HepG2 (cell line): ENCODE measurements around the gene TSPAN31. TPM values are rescaled to one million over a fixed set of nuclear protein-coding genes. Genes with fewer than 3 reads are reported as not detected.

Experiments used
- ATAC-seq: fragments of 200-7000 bp; cut with Tn5 transposase; 3 replicates; pipeline ENCODE4 v1.9.1; 2020; ENCODE audit warnings: mild to moderate bottlenecking, moderate library complexity
- BruUV-seq: library from RNA; stranded (reverse); fragments of 400-500 nt; replicated peaks from 2 replicates; lab custom pipeline; 2021; lab: Mats Ljungman, UMichigan
- CTCF ChIA-PET: fragments of 300-600 bp; formaldehyde crosslinking; extraction: SDS; loops from one replicate; lab custom pipeline; 2021; ENCODE audit warnings: low total read pairs, inconsistent platforms, low intra/inter-chr PET ratio; lab: Yijun Ruan, JAX
- POLR2A ChIA-PET: fragments of 350-600 bp; sonication (Branson Sonifier 250); formaldehyde crosslinking; loops from one replicate; lab custom pipeline; 2020; ENCODE audit warnings: antibody characterized with exemption, inconsistent platforms; lab: Yijun Ruan, JAX
- DNase-seq: peaks from one replicate; pipeline ENCODE4 v3.0.0-alpha.2; 2015; ENCODE audit warnings: low spot score
- FAIRE-seq: peaks from 3 replicates; lab custom pipeline; 2011; peaks lifted over from hg19 to GRCh38; lab: Jason Lieb, UNC
- H2AFZ ChIP-seq: one replicate; pipeline ENCODE4 v1.6.1; 2011; ENCODE audit warnings: low read length, inconsistent platforms
- H3K27ac ChIP-seq: fragments of 300-600 bp; 3 replicates; pipeline ENCODE4 v1.8.0; 2011; ENCODE audit warnings: mixed run types, mild to moderate bottlenecking, mixed read lengths, low read length, inconsistent platforms; ENCODE audit not compliant: insufficient read depth; ENCODE audit errors: extremely low read length
- H3K27me3 ChIP-seq, 2 experiments: fragments of 200-600 bp in 1 of 2; 2 replicates in 1 of 2; 3 replicates in 1 of 2; pipeline versions ENCODE4 v1.6.0 to v1.8.0; 2011; ENCODE audit warnings: low read length in 2 of 2, mild to moderate bottlenecking in 2 of 2, moderate library complexity in 2 of 2, inconsistent platforms in 1 of 2; ENCODE audit not compliant: insufficient read depth in 2 of 2, control insufficient read depth in 1 of 2
- H3K36me3 ChIP-seq, 2 experiments: fragments of 200-600 bp in 1 of 2; replicated peaks in 1 of 2; 2 replicates in 1 of 2; 3 replicates in 1 of 2; pipeline versions ENCODE4 v1.5.1 to v1.8.0; 2011; ENCODE audit warnings: low read length in 2 of 2, inconsistent platforms in 1 of 2; ENCODE audit not compliant: insufficient read depth in 2 of 2, control insufficient read depth in 1 of 2
- H3K4me1 ChIP-seq: 2 replicates; pipeline ENCODE4 v1.5.1; 2012; ENCODE audit warnings: low read length, inconsistent platforms; ENCODE audit not compliant: insufficient read depth
- H3K4me2 ChIP-seq: 2 replicates; pipeline ENCODE4 v1.6.0; 2011; ENCODE audit warnings: low read depth, low read length, inconsistent platforms
- H3K4me3 ChIP-seq, 3 experiments: fragments of 200-600 bp in 1 of 3; sonication (generic), shearing (Covaris generic) in 1 of 3; replicated peaks in 1 of 3; 2 replicates each; pipeline ENCODE4 v1.5.1; 2011 to 2016; ENCODE audit warnings: low read length in 3 of 3, inconsistent platforms in 2 of 3, low read depth in 2 of 3, mild to moderate bottlenecking in 2 of 3, control low read depth in 1 of 3, mixed read lengths in 1 of 3; ENCODE audit not compliant: insufficient read depth in 1 of 3
- H3K79me2 ChIP-seq: one replicate; pipeline ENCODE4 v1.6.1; 2011; ENCODE audit warnings: low read length, inconsistent platforms; ENCODE audit not compliant: insufficient read depth
- H3K9ac ChIP-seq: 2 replicates; pipeline ENCODE4 v1.6.0; 2011; ENCODE audit warnings: mild to moderate bottlenecking, low read depth, low read length, inconsistent platforms; ENCODE audit not compliant: insufficient read depth
- H3K9me3 ChIP-seq: 2 replicates; pipeline ENCODE4 v1.5.1; 2012; ENCODE audit warnings: mild to moderate bottlenecking, low read length
- H4K20me1 ChIP-seq: 2 replicates; pipeline ENCODE4 v1.6.0; 2011; ENCODE audit warnings: inconsistent platforms, mild to moderate bottlenecking, low read length, moderate library complexity; ENCODE audit not compliant: insufficient read depth
- FOXJ3 ChIP-seq: sonication (generic); formaldehyde crosslinking; IDR thresholded peaks from 2 replicates; pipeline ENCODE4 v1.4.0; 2020; ENCODE audit warnings: missing genetic modification reagents, mild to moderate bottlenecking, borderline replicate concordance
- KDM5B ChIP-seq: sonication (generic); formaldehyde crosslinking; IDR thresholded peaks from 2 replicates; pipeline ENCODE4 v1.4.0; 2020; ENCODE audit warnings: missing genetic modification reagents, mild to moderate bottlenecking, borderline replicate concordance
- KMT2A ChIP-seq: sonication (generic); formaldehyde crosslinking; IDR thresholded peaks from 2 replicates; pipeline ENCODE4 v1.4.0; 2020; ENCODE audit warnings: missing genetic modification reagents
- SNAI1 ChIP-seq: sonication (generic); formaldehyde crosslinking; IDR thresholded peaks from 2 replicates; pipeline ENCODE4 v1.5.0; 2020; ENCODE audit warnings: mild to moderate bottlenecking, missing genetic modification reagents, borderline replicate concordance
- TARDBP ChIP-seq: sonication (generic); formaldehyde crosslinking; IDR thresholded peaks from 2 replicates; pipeline ENCODE4 v1.8.0; 2022; ENCODE audit warnings: mild to moderate bottlenecking, missing genetic modification reagents
- TCF12 ChIP-seq, 2 experiments: fragments of 450-650 bp in 1 of 2; sonication (generic) in 1 of 2; formaldehyde crosslinking in 1 of 2; IDR thresholded peaks; 2 replicates each; pipeline versions ENCODE4 v1.6.1 to v1.8.0; 2017 to 2022; ENCODE audit warnings: antibody characterized with exemption in 1 of 2, mild to moderate bottlenecking in 1 of 2, missing genetic modification reagents in 1 of 2, moderate library complexity in 1 of 2
- ZNF20 ChIP-seq: sonication (generic); formaldehyde crosslinking; IDR thresholded peaks from 2 replicates; pipeline ENCODE4 v1.4.0; 2020; ENCODE audit warnings: mild to moderate bottlenecking, moderate library complexity, missing genetic modification reagents
- ZNF24 ChIP-seq: fragments of 450-650 bp; IDR thresholded peaks from 2 replicates; pipeline ENCODE4 v1.6.1; 2017; ENCODE audit warnings: antibody characterized with exemption, mild to moderate bottlenecking
- ZNF350 ChIP-seq: sonication (generic); formaldehyde crosslinking; IDR thresholded peaks from 2 replicates; pipeline ENCODE4 v1.4.0; 2020; ENCODE audit warnings: mild to moderate bottlenecking, low read depth, missing genetic modification reagents, borderline replicate concordance
- ZNF441 ChIP-seq: sonication (generic); formaldehyde crosslinking; IDR thresholded peaks from 2 replicates; pipeline ENCODE4 v1.7.0; 2021; ENCODE audit warnings: missing genetic modification reagents, borderline replicate concordance
- ZNF563 ChIP-seq: sonication (generic); formaldehyde crosslinking; IDR thresholded peaks from 2 replicates; pipeline ENCODE4 v1.8.0; 2022; ENCODE audit warnings: mild to moderate bottlenecking, moderate library complexity, missing genetic modification reagents
- ZNF567 ChIP-seq: sonication (generic); formaldehyde crosslinking; IDR thresholded peaks from 2 replicates; pipeline ENCODE4 v1.8.1; 2023; ENCODE audit warnings: mild to moderate bottlenecking, missing genetic modification reagents, borderline replicate concordance
- ZNF614 ChIP-seq: IDR thresholded peaks from 2 replicates; pipeline ENCODE4 v1.6.1; 2018; ENCODE audit warnings: missing biosample characterization, missing genetic modification reagents, inconsistent platforms, borderline replicate concordance
- ZNF704 ChIP-seq: sonication (generic); formaldehyde crosslinking; IDR thresholded peaks from 2 replicates; pipeline ENCODE4 v1.8.1; 2023; ENCODE audit warnings: mild to moderate bottlenecking, inconsistent platforms, moderate library complexity, missing genetic modification reagents, borderline replicate concordance
- WGBS: methylation state at CpG from one replicate; pipeline ENCODE4 v1.1.6; 2017; ENCODE audit warnings: low lambda C conversion rate; 5-methylcytosine and 5-hydroxymethylcytosine counted together
- in situ Hi-C: cut with HindIII; loops from 2 replicates; pipeline ENCODE4 v1.10.0; 2017; ENCODE audit warnings: low pct_unique_long_range_greater_than_20kb; ENCODE audit not compliant: extremely low pct_ligation_motif_present
- intact Hi-C: fragments of 100-400 bp; cut with micrococcal nuclease; formaldehyde crosslinking; loops from one replicate; pipeline ENCODE4 v1.10.0; 2022; ENCODE audit not compliant: unreplicated experiment
- polyA plus RNA-seq, 8 experiments: library from polyadenylated mRNA; depleted of rRNA in 3 of 8; stranded (reverse) in 7 of 8; unstranded in 1 of 8; fragments of >200 nt; fragmentation: Illumina TruSeq in 4 of 8; extraction: Trizol in 4 of 8; gene quantifications; 2 replicates each; pipeline versions ENCODE4 v1.2.1 to v1.2.3, GENCODE V29; 2011 to 2016; ENCODE audit warnings: low read depth in 4 of 8, missing spikeins in 1 of 8, mixed read lengths in 1 of 8; ENCODE audit not compliant: insufficient read depth in 1 of 8
- total RNA-seq, 5 experiments: library from RNA; depleted of rRNA; stranded (reverse); fragments of >200 nt; fragmentation: Illumina TruSeq; extraction: Trizol; gene quantifications; 2 replicates each; pipeline ENCODE4 v1.2.3, GENCODE V29; 2016; ENCODE audit warnings: low read depth in 1 of 5
- TF ChIP-seq, protein P1 (sequence below): sonication (generic); formaldehyde crosslinking; IDR thresholded peaks from 2 replicates; pipeline ENCODE4 v1.4.0; 2020; ENCODE audit warnings: missing genetic modification reagents, mild to moderate bottlenecking, borderline replicate concordance
- TF ChIP-seq, protein P2 (sequence below): sonication (generic); formaldehyde crosslinking; IDR thresholded peaks from 2 replicates; pipeline ENCODE4 v1.4.0; 2020; ENCODE audit warnings: missing genetic modification reagents

TSPAN31 gene
- total and polyA plus RNA-seq, 2 of the 13 experiments (the other 11 are each of a cell fraction or from before 2014, with no cell fraction given): 10.4 to 24.6 TPM

- ATAC-seq (peak; percentile 63), DNase-seq (peak; percentile 35), FAIRE-seq (no peak)
- Histone ChIP-seq H3K4me1 (peaks cover 23% of the 10 kb centered on the region), H3K9me3 (no peaks in the 10 kb centered on the region), H2AFZ (peak within 1 kb of the TSS; percentile 62), H3K27ac (peak within 1 kb of the TSS; percentile 97), H3K79me2 (peaks cover 17% of the 10 kb centered on the region), H3K36me3 (peaks cover 18% of the 10 kb centered on the region in 2 experiments), H3K4me2 (peak within 1 kb of the TSS; percentile 96), H3K9ac (peak within 1 kb of the TSS; percentile 94), H3K27me3 (no peaks in the 10 kb centered on the region; a peak in 1 of 5 replicates), H3K4me3 (peak within 1 kb of the TSS; percentile 77 to 89 (median 78)), H4K20me1 (no peaks in the 10 kb centered on the region)
- in situ Hi-C loops (no loop called here), intact Hi-C loops (loop anchor here (1.0 to 5.0 kb wide), 2 partner anchors 10 to 70 kb away; partner anchors contain the start of gene TSFM)
- POLR2A ChIA-PET: interaction anchor here (0.6 to 1.8 kb wide), 24 partner anchors 9 to 1082 kb away, joined by 3 to 15 read pairs (median 4); partner anchors contain the start of genes ARHGEF25, ATP23, CDK4 and CTDSP2
- WGBS: 10% methylated on average over 31 of the region's 67 CpGs
- BruUV-seq: TSS peak; percentile 66
- CTCF ChIA-PET: no interaction called here
- 0 out of 2 replicates have a peak, but pooled peaks have one; percentile 25 for TF ChIP-seq ZNF20 (CRISPR knock-in tag)
- TF ChIP-seq, protein P1, sequence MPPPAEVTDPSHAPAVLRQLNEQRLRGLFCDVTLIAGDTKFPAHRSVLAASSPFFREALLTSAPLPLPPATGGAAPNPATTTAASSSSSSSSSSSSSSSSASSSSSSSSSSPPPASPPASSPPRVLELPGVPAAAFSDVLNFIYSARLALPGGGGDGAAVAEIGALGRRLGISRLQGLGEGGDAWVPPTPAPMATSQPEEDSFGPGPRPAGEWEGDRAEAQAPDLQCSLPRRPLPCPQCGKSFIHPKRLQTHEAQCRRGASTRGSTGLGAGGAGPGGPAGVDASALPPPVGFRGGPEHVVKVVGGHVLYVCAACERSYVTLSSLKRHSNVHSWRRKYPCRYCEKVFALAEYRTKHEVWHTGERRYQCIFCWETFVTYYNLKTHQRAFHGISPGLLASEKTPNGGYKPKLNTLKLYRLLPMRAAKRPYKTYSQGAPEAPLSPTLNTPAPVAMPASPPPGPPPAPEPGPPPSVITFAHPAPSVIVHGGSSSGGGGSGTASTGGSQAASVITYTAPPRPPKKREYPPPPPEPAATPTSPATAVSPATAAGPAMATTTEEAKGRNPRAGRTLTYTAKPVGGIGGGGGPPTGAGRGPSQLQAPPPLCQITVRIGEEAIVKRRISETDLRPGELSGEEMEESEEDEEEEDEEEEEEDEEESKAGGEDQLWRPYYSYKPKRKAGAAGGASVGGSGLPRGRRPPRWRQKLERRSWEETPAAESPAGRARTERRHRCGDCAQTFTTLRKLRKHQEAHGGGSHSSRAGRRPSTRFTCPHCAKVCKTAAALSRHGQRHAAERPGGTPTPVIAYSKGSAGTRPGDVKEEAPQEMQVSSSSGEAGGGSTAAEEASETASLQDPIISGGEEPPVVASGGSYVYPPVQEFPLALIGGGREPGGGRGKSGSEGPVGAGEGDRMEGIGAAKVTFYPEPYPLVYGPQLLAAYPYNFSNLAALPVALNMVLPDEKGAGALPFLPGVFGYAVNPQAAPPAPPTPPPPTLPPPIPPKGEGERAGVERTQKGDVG (CRISPR knock-in tag): 0 out of 2 replicates have a peak, but pooled peaks have one; percentile 10
- 0 out of 2 replicates have a peak, but pooled peaks have one; percentile 11 for TF ChIP-seq ZNF704 (CRISPR knock-in tag)
- TF ChIP-seq TARDBP (CRISPR knock-in tag): no peak
- no peak for TF ChIP-seq FOXJ3
- TF ChIP-seq KMT2A (CRISPR knock-in tag): 0 out of 2 replicates have a peak, but pooled peaks have one; percentile 6
- peak; percentile 61; the same call in 1 of the 2 replicates for TF ChIP-seq SNAI1 (CRISPR knock-in tag)
- no peak for TF ChIP-seq ZNF350 (CRISPR knock-in tag)
- TF ChIP-seq TCF12 (IDR thresholded peaks at IDR 0.05): no peak
- 0 out of 2 replicates have a peak, but pooled peaks have one; percentile 24 for TF ChIP-seq TCF12 (CRISPR knock-in tag; IDR thresholded peaks at IDR 0.05)
- TF ChIP-seq ZNF563 (CRISPR knock-in tag): no peak
- TF ChIP-seq ZNF567: no peak
- 0 out of 2 replicates have a peak, but pooled peaks have one; percentile 5 for TF ChIP-seq ZNF614 (CRISPR knock-in tag)
- TF ChIP-seq ZNF24: no peak
- TF ChIP-seq, protein P2, sequence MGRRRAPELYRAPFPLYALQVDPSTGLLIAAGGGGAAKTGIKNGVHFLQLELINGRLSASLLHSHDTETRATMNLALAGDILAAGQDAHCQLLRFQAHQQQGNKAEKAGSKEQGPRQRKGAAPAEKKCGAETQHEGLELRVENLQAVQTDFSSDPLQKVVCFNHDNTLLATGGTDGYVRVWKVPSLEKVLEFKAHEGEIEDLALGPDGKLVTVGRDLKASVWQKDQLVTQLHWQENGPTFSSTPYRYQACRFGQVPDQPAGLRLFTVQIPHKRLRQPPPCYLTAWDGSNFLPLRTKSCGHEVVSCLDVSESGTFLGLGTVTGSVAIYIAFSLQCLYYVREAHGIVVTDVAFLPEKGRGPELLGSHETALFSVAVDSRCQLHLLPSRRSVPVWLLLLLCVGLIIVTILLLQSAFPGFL: no peak
- TF ChIP-seq KDM5B (CRISPR knock-in tag): peak; percentile 51
- TF ChIP-seq ZNF441 (CRISPR knock-in tag): peak; percentile 49
These were observed 27.8 kb downstream of the TSPAN31 start, which contains the start of gene EEF1AKMT3 for GRCh38 chr12:57772429-57773322. Gene EEF1AKMT3 (plus strand): TSS chr12:57772614. CDS start chr12:57772725, 111 bp downstream.
